Measurements from ENCODE around the gene SFXN3. TPM values are rescaled to one million over a fixed set of nuclear protein-coding genes. Genes with fewer than 3 reads are reported as not detected.

SFXN3 gene
- total and polyA plus RNA-seq, 2 of the 13 experiments (the other 11 are each of a cell fraction or from before 2014, with no cell fraction given), result 16.8 to 71.5 TPM

GRCh38 chr10:100998991-100999741, 31.9 kb upstream of the SFXN3 start (continued):
- TF ChIP-seq ARID2 (CRISPR knock-in tag; IDR thresholded peaks at IDR 0.05; ENCODE audit: borderline replicate concordance), result no peak
- 0 out of 2 replicates have a peak, but pooled peaks have one; percentile 54 for TF ChIP-seq SNAI1 (CRISPR knock-in tag; IDR thresholded peaks at IDR 0.05; ENCODE audit: borderline replicate concordance)
- peak; percentile 7; the same call in 1 of the 2 replicates for TF ChIP-seq ZNF275 (CRISPR knock-in tag; IDR thresholded peaks at IDR 0.05; ENCODE audit: borderline replicate concordance)
- TF ChIP-seq STAT6 (CRISPR knock-in tag; IDR thresholded peaks at IDR 0.05; ENCODE audit: borderline replicate concordance), result no peak
- no peak for TF ChIP-seq DMTF1 (CRISPR knock-in tag; IDR thresholded peaks at IDR 0.05)
- TF ChIP-seq SNAPC5 (CRISPR knock-in tag; IDR thresholded peaks at IDR 0.05; ENCODE audit: borderline replicate concordance), result peak; percentile 78; the same call in 1 of the 2 replicates
- TF ChIP-seq MLXIP (CRISPR knock-in tag; IDR thresholded peaks at IDR 0.05; ENCODE audit: borderline replicate concordance), result no peak
- TF ChIP-seq ZNF260 (CRISPR knock-in tag; IDR thresholded peaks at IDR 0.05; ENCODE audit: borderline replicate concordance, low read depth), result no peak
- TF ChIP-seq MLLT10 (CRISPR knock-in tag; IDR thresholded peaks at IDR 0.05), result no peak
- TF ChIP-seq ZNF331 (CRISPR knock-in tag; IDR thresholded peaks at IDR 0.05), result 0 out of 2 replicates have a peak, but pooled peaks have one; percentile 38
- TF ChIP-seq ISX (CRISPR knock-in tag; conservative IDR thresholded peaks at IDR 0.05), result 0 out of 2 replicates have a peak, but pooled peaks have one; percentile 38
- TF ChIP-seq CERS6 (CRISPR knock-in tag; IDR thresholded peaks at IDR 0.05), result no peak
- no peak for TF ChIP-seq MIER2 (CRISPR knock-in tag; IDR thresholded peaks at IDR 0.05)
- no peak for TF ChIP-seq TCF7L2 (IDR thresholded peaks at IDR 0.05; ENCODE audit: low read depth, low read length)
- 0 out of 2 replicates have a peak, but pooled peaks have one; percentile 21 for TF ChIP-seq KLF15 (CRISPR knock-in tag; IDR thresholded peaks at IDR 0.05; ENCODE audit: borderline replicate concordance)
- TF ChIP-seq ZNF530 (CRISPR knock-in tag; IDR thresholded peaks at IDR 0.05; ENCODE audit: low read depth), result no peak
- no peak for TF ChIP-seq BHLHE40 (IDR thresholded peaks at IDR 0.05; ENCODE audit: low read length)
- TF ChIP-seq TARDBP (CRISPR knock-in tag; IDR thresholded peaks at IDR 0.05), result peak; percentile 74; the same call in 1 of the 2 replicates
